CD4-positive, alpha-beta T cell treated with Interleukin-17A for 4 hours (primary cell): Measurements from ENCODE around the gene MYBBP1A.
A peak's percentile ranks its signal among the peaks of the same experiment; 100 is the strongest.
"Not testable (repeated sequence)": the region's sequence is repeated elsewhere in the genome, so short reads cannot be mapped to it uniquely, and the experiment has no call there.

Experiments
- DNase-seq: peaks from one replicate; pipeline ENCODE4 v3.0.0-alpha.2; 2020; ENCODE audit warnings: mixed read lengths

MYBBP1A gene

GRCh38 chr17:4590042-4590441, 34.9 kb upstream of the MYBBP1A start:
- not testable (repeated sequence) for DNase-seq

DNA sequence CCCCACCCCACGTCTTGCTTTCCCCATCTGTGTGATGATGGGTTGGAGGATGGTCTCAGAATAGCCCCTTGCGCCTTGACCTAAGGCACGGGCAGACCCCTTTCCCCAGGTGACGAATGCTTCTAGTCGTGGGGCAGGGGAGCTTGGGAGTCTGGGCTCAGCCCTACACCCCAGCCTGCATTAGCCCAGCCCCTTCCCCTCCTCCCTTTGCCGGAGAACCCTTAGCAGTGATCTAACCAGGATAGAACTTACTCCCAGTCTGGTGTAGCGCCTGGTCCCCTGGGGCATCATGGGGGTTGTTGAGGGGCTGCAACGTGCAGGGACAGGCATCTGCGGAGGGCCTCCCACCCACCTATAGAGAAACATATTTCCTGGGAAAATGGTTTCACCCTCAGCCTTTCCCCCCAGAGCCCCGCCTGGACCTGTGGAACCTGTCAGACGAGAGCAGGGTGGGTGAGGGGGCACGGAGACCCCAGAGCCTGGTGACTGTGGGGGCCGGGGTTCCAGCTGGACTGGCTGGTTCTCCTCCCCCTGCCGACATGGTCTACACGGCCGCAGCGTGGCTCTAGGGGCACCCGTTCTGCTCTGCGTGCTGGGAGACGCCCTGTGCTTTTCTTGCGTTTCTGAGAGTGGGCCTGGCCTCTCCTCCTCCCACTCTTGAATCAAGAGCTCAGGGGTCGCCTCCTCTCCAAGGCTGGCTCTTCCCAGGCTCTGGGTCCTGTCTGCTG, 33.9 kb upstream of the MYBBP1A start:
- DNase-seq, result no peak

DNA sequence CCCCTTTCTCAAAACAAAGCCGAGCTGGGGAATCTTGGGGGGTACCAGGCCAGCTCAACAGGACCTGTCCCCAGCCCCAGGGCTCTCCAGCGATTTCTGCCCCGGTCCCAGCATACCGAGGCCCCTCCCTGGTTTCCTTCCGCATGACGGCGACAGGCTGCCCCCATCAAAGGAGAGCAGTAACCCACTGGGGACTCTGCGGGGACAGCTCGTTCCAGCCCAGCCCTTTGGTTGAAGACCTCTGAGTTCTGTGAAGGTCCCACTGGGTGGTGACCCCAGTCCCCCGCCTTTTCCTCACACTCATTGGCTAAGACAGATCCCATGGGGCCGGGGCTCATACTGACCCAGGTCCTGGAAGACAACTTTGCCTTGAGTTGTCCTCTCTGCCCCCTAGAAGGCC, 33.2 kb upstream of the MYBBP1A start:
- DNase-seq, result no peak

- DNase-seq, result no peak
Observed at GRCh38 chr17:4587803-4588202, 32.6 kb upstream of the MYBBP1A start.

GRCh38 chr17:4587195-4587594, 32.0 kb upstream of the MYBBP1A start:
- no peak for DNase-seq

DNA sequence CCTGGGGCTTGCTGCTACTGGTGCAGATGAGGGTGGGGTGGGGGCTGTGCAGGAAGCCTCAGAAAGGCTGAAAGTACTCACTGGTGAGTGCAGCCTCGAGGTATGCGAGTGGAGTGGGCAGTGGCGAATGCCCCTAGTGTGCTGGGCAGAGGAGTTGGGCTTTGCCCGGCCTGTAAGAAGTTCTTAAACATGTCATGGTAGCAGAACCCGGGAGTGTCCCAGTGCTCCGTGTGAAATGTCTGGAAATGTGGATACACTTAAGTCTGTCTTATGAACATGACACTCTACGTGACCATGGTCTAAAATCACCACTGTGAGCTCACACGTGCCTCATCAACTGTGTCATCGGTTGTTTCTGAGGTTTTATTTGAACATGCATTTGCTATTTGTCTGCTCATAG, 30.9 kb upstream of the MYBBP1A start:
- no peak for DNase-seq

DNA sequence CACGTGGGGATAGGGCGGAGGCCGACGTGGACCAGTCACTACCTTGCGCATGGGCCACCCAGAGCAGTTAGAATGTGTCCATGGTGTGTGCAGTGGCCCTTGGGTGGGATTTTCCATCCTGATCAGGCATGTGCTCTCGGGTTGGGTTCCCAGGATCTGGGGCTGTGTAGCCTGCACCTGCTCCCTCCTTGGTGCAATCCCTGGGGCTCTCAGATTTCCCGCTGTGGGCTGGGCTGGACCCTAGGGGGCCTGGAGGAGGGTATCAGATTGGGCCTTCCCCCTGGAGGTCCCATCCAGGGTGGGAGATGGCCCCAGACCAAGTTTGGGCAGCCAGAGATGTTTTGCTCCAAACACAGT, 30.4 kb upstream of the MYBBP1A start:
- DNase-seq, result no peak

- DNase-seq, result no peak
Observed at GRCh38 chr17:4584917-4585637, 29.9 kb upstream of the MYBBP1A start.

GRCh38 chr17:4584101-4584916, 29.1 kb upstream of the MYBBP1A start, which contains the start of gene SMTNL2:
Gene SMTNL2, plus strand, starts transcription at chr17:4584529. Its CDS starts 77 bp downstream, at chr17:4584606.
- DNase-seq, result peak; percentile 26

- peak; percentile 13 for DNase-seq
Observed at GRCh38 chr17:4583782-4584100, 28.6 kb upstream of the MYBBP1A start.

DNA sequence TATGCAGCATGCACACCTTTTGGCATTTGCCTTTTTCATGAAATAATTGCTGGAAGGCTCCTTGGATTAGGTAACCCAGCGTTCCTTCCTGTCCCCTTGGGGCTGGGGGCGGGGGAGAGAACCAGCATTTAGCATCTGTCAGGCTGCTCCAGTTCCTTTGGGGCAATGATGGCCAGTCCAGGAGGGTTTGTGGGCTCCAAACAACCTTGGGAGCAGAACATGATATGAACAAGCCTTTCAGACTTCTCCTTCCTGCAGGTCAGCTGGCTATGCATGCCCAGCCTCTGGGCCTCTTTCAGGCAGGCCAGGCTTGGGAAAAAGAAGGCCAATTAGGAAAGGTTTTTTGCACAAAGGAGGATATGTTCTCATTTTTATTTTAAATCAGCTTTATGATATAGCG, 28.0 kb upstream of the MYBBP1A start:
- DNase-seq, result no peak

GRCh38 chr17:4582691-4583090, 27.5 kb upstream of the MYBBP1A start:
- no peak for DNase-seq

DNA sequence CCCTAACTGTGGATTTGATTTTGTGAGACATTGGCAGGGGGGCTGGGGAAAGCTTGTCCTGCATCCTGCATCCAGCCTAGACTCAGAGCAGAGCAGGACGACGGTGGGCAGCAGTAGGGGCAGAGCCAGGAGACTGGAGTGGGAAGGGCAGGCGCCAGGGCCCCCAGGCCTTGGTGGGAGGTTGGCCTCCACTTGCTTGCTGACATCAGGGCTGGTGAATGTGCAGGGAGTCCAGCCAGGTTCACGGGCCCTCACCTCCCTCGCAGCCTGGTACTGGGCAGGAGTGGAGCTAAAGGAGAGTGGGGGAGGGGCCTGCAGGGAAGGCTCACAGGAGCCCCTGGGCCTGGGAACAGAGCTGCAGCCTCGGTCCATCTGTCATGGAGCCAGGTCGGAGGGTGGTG, 26.9 kb upstream of the MYBBP1A start:
- DNase-seq, result no peak

DNA sequence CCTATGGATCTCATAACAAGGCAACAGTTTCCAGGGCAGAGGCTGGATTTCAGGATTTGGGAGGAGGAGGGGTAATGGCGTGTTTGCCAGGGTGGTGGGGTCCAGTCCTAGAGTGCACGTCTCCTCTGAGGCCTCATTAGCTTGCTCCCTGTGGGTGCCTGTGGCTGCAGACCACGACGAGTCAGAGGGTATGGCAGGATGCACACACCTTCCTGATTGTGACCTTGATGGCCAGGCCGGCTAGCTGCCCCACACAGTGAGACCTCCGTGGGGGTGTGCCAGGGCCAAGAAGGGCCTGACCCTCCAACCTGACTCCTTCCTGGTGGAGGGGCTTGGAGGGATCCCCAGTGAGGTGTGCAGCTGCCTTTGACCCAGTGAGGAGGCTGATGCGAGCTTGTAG, 25.1 kb upstream of the MYBBP1A start:
- DNase-seq, result no peak

DNA sequence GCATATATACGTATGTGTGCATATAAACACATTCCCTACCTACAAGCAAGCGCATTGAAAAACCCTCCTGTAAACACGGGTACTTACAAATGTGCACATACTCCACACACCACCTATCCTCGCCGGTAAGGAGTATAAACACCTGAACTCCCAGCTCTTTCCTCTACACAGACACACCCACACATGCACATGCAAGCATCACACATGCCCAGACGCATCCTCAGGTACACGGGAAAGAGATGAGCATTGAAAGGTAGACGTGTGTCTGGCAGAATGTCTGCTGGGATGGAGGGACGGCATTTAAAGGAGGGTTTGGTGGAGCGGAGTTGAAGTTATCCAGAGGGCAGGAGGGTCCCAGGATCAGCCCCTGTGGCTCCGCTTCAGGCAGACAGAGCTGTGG, 24.5 kb upstream of the MYBBP1A start:
- no peak for DNase-seq

DNA sequence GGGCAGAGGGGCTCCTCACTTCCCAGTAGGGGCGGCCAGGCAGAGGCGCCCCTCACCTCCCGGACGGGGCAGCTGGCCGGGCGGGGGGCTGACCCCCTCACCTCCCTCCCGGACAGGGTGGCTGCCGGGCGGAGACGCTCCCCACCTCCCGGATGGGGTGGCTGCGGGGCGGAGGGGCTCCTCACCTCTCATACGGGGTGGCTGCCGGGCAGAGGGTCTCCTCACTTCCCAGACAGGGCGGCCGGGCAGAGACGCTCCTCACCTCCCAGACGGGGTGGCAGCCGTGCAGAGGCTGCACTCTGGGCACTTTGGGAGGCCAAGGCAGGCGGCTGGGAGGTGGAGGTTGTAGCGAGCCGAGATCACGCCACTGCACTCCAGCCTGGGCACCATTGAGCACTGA, 23.2 kb upstream of the MYBBP1A start:
- not testable (repeated sequence) for DNase-seq

DNA sequence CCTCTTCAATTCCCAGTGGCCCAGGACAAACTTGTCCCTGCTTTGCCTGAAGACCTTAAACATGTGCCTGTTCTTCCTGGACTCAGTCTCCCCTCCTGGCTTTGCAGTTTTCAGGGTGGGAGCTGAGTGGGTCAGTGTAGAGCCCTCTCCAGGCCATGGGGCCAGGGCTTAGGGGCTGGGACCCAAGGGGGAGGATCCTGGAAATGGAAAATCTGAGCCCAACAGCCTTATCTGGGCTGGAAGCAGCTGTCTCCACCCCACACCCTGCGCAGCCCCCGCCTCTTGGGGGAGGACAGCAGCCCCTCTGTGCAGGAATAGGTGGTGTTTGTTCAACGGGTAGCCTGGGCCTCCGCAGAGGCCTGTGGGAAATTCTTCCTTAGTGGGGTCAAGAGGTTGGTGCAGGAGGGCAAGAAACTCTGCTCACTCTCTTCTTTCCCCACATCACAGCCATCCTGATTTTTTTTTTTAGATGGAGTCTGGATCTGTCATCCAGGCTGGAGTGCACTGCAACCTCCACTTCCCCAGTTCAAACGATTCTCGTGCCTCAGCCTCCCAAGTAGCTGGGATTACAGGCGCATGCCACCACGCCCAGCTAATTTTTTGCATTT, 22.3 kb upstream of the MYBBP1A start:
- no peak for DNase-seq

DNA sequence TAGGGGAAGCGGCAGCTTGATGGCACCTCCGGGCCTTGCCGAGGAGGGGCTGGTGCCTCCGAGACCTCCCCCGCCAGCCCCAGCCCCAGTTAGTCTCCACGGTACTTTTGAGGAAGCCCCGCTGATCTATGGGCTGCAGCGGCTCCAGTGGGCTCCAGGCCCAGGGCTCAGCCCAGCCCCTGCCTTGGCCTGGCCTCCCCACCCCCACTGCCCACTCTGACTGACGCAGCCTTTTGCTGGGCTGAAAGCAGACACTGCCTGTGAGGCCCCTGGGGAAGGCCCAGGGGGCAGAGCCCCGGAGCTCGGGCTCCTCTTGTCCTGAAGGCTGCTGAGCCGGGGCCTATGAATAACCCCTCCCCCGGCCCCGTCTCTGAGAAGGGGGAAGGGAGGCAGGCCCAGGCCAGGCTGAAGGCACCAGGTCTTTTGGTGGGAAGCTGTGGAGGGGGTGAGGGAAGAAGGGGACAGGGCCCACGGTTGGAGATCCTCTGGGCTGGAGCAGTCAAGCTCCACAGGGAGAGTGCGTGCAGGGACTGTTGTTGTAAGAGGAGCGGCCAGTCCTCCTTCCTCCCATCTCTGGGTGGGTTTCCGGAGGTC, 21.6 kb upstream of the MYBBP1A start:
- DNase-seq, result no peak

DNA sequence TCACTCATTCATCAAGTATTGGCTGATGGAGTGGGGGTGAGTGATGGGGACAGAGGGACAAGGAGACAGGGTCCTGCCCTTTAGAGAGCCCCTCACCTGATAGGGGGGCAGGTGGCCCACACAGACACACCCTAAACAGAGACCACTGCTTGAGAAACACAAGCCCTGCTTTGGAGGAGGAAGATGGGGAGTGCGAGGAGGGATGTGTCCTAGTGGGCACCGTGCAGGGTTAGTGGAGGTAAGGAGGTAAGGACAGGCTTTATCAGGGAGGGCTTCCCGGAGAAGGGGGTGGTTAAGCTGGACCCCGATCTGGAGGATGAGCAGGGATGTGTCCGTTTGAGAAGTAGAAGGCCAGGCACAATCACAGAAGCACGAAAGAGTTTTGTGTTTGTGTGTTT, 21.0 kb upstream of the MYBBP1A start:
- DNase-seq, result no peak

GRCh38 chr17:4574448-4575045, 19.4 kb upstream of the MYBBP1A start:
- no peak for DNase-seq

- DNase-seq, result peak; percentile 32
Observed at GRCh38 chr17:4573669-4574068, 18.5 kb upstream of the MYBBP1A start.

DNA sequence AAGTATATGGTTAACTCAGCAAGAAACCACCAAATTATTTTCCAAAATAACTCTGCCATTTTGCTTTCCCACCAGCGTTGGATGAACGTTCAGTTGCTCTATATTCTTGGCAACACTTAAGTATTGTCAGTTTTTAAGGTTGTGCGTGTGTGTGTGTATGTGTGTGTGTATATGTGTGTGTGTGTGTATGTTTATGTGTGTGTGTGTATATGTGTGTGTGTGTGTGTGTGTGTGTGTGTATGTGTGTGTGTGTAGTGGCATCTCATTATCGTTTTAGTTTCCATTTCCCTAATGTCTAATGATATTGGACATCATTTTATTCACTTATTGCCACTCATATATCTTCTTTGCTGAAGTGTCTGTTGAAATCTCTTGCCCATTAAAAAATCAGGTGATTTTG, 17.9 kb upstream of the MYBBP1A start:
- no peak for DNase-seq

- no peak for DNase-seq
Observed at GRCh38 chr17:4572131-4572530, 16.9 kb upstream of the MYBBP1A start.
